Panc1 (cell line): Measurements from ENCODE around the gene MBD6. TPM values are rescaled to one million over a fixed set of nuclear protein-coding genes. Genes with fewer than 3 reads are reported as not detected.

Experiments used
- ATAC-seq: fragments of 200-7000 bp; cut with Tn5 transposase; 2 replicates; pipeline ENCODE4 v1.9.1; 2020; ENCODE audit warnings: mild to moderate bottlenecking, moderate library complexity
- BruUV-seq: library from RNA; stranded (reverse); fragments of 400-500 nt; replicated peaks from 2 replicates; lab custom pipeline; 2021; lab: Mats Ljungman, UMichigan
- CTCF ChIA-PET: fragments of 300-600 bp; sonication (Branson Sonifier 250); formaldehyde crosslinking; loops from one replicate; lab custom pipeline; 2022; ENCODE audit warnings: antibody characterized with exemption; lab: Charles Lee
- POLR2A ChIA-PET: fragments of 300-600 bp; sonication (Branson Sonifier 250); formaldehyde crosslinking; loops from one replicate; lab custom pipeline; 2022; ENCODE audit warnings: antibody characterized with exemption; lab: Charles Lee
- DNase-seq: peaks from one replicate; pipeline ENCODE4 v3.0.0-alpha.2; 2010; ENCODE audit warnings: low read depth, low spot score
- H3K27ac ChIP-seq: 2 replicates; pipeline ENCODE4 v1.5.1; 2011; ENCODE audit warnings: mild to moderate bottlenecking, low read length, inconsistent platforms
- H3K27me3 ChIP-seq: fragments of 200-500 bp; sonication (Bioruptor generic); 2 replicates; pipeline ENCODE4 v1.6.0; 2014; ENCODE audit warnings: low read length, inconsistent platforms; ENCODE audit not compliant: control insufficient read depth, insufficient read depth
- H3K36me3 ChIP-seq: fragments of 200-500 bp; sonication (Bioruptor generic); 2 replicates; pipeline ENCODE4 v1.5.1; 2014; ENCODE audit warnings: inconsistent platforms, mild to moderate bottlenecking, low read length, moderate library complexity; ENCODE audit not compliant: control insufficient read depth, insufficient read depth
- H3K4me1 ChIP-seq: 2 replicates; pipeline ENCODE4 v1.5.1; 2011; ENCODE audit warnings: inconsistent platforms, mild to moderate bottlenecking, low read length, moderate library complexity; ENCODE audit not compliant: control insufficient read depth, insufficient read depth
- H3K4me3 ChIP-seq, 2 experiments: 2 replicates each; pipeline ENCODE4 v1.5.1; 2011 to 2012; ENCODE audit warnings: low read depth in 2 of 2, low read length in 2 of 2, mild to moderate bottlenecking in 2 of 2, inconsistent platforms in 1 of 2, moderate library complexity in 1 of 2
- H3K9me3 ChIP-seq: fragments of 200-500 bp; sonication (Bioruptor generic); 2 replicates; pipeline ENCODE4 v1.5.1; 2014; ENCODE audit warnings: low read depth, mild to moderate bottlenecking, inconsistent platforms, low read length, moderate library complexity; ENCODE audit not compliant: control insufficient read depth, insufficient read depth
- CTCF ChIP-seq: fragments of 450-650 bp; IDR thresholded peaks from 2 replicates; pipeline ENCODE4 v1.5.1; 2017; ENCODE audit warnings: mild to moderate bottlenecking
- POLR2AphosphoS5 ChIP-seq: IDR thresholded peaks from 2 replicates; pipeline ENCODE4 v1.6.1; 2012; ENCODE audit warnings: mild to moderate bottlenecking, low read depth, low read length, moderate library complexity
- SIN3A ChIP-seq: IDR thresholded peaks from 2 replicates; pipeline ENCODE4 v1.6.1; 2012; ENCODE audit warnings: low read depth, mild to moderate bottlenecking, low read length, moderate library complexity, borderline replicate concordance; ENCODE audit not compliant: insufficient read depth
- TCF7L2 ChIP-seq: IDR thresholded peaks from 2 replicates; pipeline ENCODE4 v1.6.1; 2011; ENCODE audit warnings: mild to moderate bottlenecking, low read depth, low read length, inconsistent platforms
- in situ Hi-C: cut with HindIII; loops from 2 replicates; pipeline ENCODE4 v1.10.0; 2016; ENCODE audit warnings: low sequenced_read_pairs, low pct_unique_long_range_greater_than_20kb
- intact Hi-C: fragments of 100-400 bp; cut with micrococcal nuclease; formaldehyde crosslinking; loops from one replicate; pipeline ENCODE4 v1.10.0; 2022; ENCODE audit not compliant: unreplicated experiment
- total RNA-seq: library from RNA; stranded (reverse); gene quantifications from one replicate; pipeline ENCODE4 v1.2.1, GENCODE V29; 2021; ENCODE audit not compliant: unreplicated experiment
- TF ChIP-seq, protein P1 (sequence below), 2 experiments: IDR thresholded peaks; 2 replicates each; pipeline ENCODE4 v1.6.1; 2011 to 2012; ENCODE audit warnings: low read depth in 2 of 2, control low read depth in 1 of 2, low read length in 1 of 2, mild to moderate bottlenecking in 1 of 2, moderate library complexity in 1 of 2; ENCODE audit not compliant: insufficient read depth in 1 of 2

MBD6 gene
- total RNA-seq, 1 experiment from 2014 or later = 115 TPM

GRCh38 chr12:57543581-57543980 lies 21.0 kb downstream of the MBD6 start:
- no peak overlapping the region for H3K4me3 ChIP-seq
- DNase-seq = no peak
- in situ Hi-C loops = no loop called here
- H3K27ac ChIP-seq = no peak overlapping the region
- CTCF ChIA-PET = no interaction called here
- intact Hi-C loops = no loop called here
- POLR2A ChIA-PET = interaction anchor here (0.5 kb wide), 1 partner anchor 8 kb away, joined by 3 read pairs; no protein-coding TSS in a partner anchor
- BruUV-seq = no TSS peak
- H3K36me3 ChIP-seq = peaks cover 7% of the 10 kb centered on the region
- no peaks in the 10 kb centered on the region for H3K27me3 ChIP-seq
- no peak for TF ChIP-seq SIN3A
- no peak for TF ChIP-seq TCF7L2
- TF ChIP-seq CTCF = no peak
- TF ChIP-seq POLR2AphosphoS5 = no peak
- TF ChIP-seq, protein P1, sequence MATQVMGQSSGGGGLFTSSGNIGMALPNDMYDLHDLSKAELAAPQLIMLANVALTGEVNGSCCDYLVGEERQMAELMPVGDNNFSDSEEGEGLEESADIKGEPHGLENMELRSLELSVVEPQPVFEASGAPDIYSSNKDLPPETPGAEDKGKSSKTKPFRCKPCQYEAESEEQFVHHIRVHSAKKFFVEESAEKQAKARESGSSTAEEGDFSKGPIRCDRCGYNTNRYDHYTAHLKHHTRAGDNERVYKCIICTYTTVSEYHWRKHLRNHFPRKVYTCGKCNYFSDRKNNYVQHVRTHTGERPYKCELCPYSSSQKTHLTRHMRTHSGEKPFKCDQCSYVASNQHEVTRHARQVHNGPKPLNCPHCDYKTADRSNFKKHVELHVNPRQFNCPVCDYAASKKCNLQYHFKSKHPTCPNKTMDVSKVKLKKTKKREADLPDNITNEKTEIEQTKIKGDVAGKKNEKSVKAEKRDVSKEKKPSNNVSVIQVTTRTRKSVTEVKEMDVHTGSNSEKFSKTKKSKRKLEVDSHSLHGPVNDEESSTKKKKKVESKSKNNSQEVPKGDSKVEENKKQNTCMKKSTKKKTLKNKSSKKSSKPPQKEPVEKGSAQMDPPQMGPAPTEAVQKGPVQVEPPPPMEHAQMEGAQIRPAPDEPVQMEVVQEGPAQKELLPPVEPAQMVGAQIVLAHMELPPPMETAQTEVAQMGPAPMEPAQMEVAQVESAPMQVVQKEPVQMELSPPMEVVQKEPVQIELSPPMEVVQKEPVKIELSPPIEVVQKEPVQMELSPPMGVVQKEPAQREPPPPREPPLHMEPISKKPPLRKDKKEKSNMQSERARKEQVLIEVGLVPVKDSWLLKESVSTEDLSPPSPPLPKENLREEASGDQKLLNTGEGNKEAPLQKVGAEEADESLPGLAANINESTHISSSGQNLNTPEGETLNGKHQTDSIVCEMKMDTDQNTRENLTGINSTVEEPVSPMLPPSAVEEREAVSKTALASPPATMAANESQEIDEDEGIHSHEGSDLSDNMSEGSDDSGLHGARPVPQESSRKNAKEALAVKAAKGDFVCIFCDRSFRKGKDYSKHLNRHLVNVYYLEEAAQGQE (IDR thresholded peaks at IDR 0.05; ENCODE audit: insufficient read depth in 1 of 2, low read depth in 2 of 2, low read length in 1 of 2) = no peak
- no peak for ATAC-seq
- H3K9me3 ChIP-seq = no peaks in the 10 kb centered on the region
- peaks cover 20% of the 10 kb centered on the region for H3K4me1 ChIP-seq

- Histone ChIP-seq H3K27me3 (no peaks in the 10 kb centered on the region), H3K36me3 (peaks cover 4% of the 10 kb centered on the region; the same call in 1 of the 2 replicates), H3K4me1 (peaks cover 20% of the 10 kb centered on the region), H3K9me3 (no peaks in the 10 kb centered on the region), H3K4me3 (peak overlapping the region; percentile 88 to 98), H3K27ac (peak overlapping the region; percentile 92)
- DNase-seq = no peak
- intact Hi-C loops = no loop called here
- no peak for ATAC-seq
- no TSS peak for BruUV-seq
- no peak for TF ChIP-seq SIN3A
- TF ChIP-seq, protein P1 (IDR thresholded peaks at IDR 0.05; ENCODE audit: insufficient read depth in 1 of 2, low read depth in 2 of 2, low read length in 1 of 2) = no peak
- no peak for TF ChIP-seq CTCF
- no peak for TF ChIP-seq TCF7L2
- TF ChIP-seq POLR2AphosphoS5 = no peak; the same call in 1 of the 2 replicates
- CTCF ChIA-PET = no interaction called here
- POLR2A ChIA-PET = no interaction called here
- in situ Hi-C loops = no loop called here
Observed at GRCh38 chr12:57545809-57546437, 23.3 kb downstream of the MBD6 start.
